ENCODE data around the gene PBX4.
A peak's percentile ranks its signal among the peaks of the same experiment; 100 is the strongest.

PBX4 gene

GRCh38 chr19:19542507-19542906 is 76.0 kb downstream of the PBX4 start (continued):
- TF ChIP-seq ZNF18 (tag by site-specific recombination; IDR thresholded peaks at IDR 0.05): no peak
- no peak for TF ChIP-seq ZSCAN18 (tag by site-specific recombination; IDR thresholded peaks at IDR 0.05)
- no peak for TF ChIP-seq ZBTB49 (tag by site-specific recombination; IDR thresholded peaks at IDR 0.05; ENCODE audit: low read depth)
- TF ChIP-seq REPIN1 (tag by site-specific recombination; IDR thresholded peaks at IDR 0.05; ENCODE audit: low read depth): no peak
- TF ChIP-seq ZNF404 (tag by site-specific recombination; IDR thresholded peaks at IDR 0.05): no peak
- no peak for TF ChIP-seq ZNF658 (tag by site-specific recombination; IDR thresholded peaks at IDR 0.05)
- TF ChIP-seq ZFHX2 (tag by site-specific recombination; conservative IDR thresholded peaks at IDR 0.05): no peak
- TF ChIP-seq IKZF3 (tag by site-specific recombination; IDR thresholded peaks at IDR 0.05): no peak
- TF ChIP-seq ZNF138 (tag by site-specific recombination; IDR thresholded peaks at IDR 0.05; ENCODE audit: borderline replicate concordance): no peak
- no peak for TF ChIP-seq ZSCAN4 (tag by site-specific recombination; IDR thresholded peaks at IDR 0.05)
- no peak for TF ChIP-seq ZNF354C (tag by site-specific recombination; IDR thresholded peaks at IDR 0.05; ENCODE audit: borderline replicate concordance, low read depth)
- no peak for TF ChIP-seq ZNF585B (tag by site-specific recombination; IDR thresholded peaks at IDR 0.05)
- TF ChIP-seq ZNF529 (tag by site-specific recombination; IDR thresholded peaks at IDR 0.05; ENCODE audit: insufficient replicate concordance): no peak

- Histone ChIP-seq H3K9me3 (ENCODE audit: control insufficient read depth, insufficient read depth, low read depth, low read length) (no peaks in the 10 kb centered on the region), H3K27ac (ENCODE audit: extremely low read depth, low read depth, low read length) (no peak overlapping the region), H3K4me1 (ENCODE audit: control insufficient read depth, insufficient read depth, low read length) (no peaks in the 10 kb centered on the region; the same call in 1 of the 2 replicates), H3K36me3 (ENCODE audit: control insufficient read depth in 2 of 2, insufficient read depth in 1 of 2, low read length in 2 of 2) (no peaks in the 10 kb centered on the region), H3K4me3 (ENCODE audit: low read depth, low read length) (no peak overlapping the region)
- POLR2A ChIA-PET: no interaction called here
- CTCF ChIA-PET: interaction anchor here (0.6 to 0.9 kb wide), 3 partner anchors 11 to 13 kb away, joined by 3 to 5 read pairs (median 3); no protein-coding TSS in a partner anchor
- peak; percentile 11; the same call in 1 of the 2 replicates for TF ChIP-seq ZFHX2 (tag by site-specific recombination; conservative IDR thresholded peaks at IDR 0.05)
- TF ChIP-seq ZBTB1 (tag by site-specific recombination; IDR thresholded peaks at IDR 0.05): no peak
These were observed 76.9 kb downstream of the PBX4 start for GRCh38 chr19:19541616-19542015.

GRCh38 chr19:19540715-19541515 is 77.6 kb downstream of the PBX4 start:
- peak; percentile 47 for TF ChIP-seq SP2 (tag by site-specific recombination; IDR thresholded peaks at IDR 0.05)
- TF ChIP-seq SP3 (tag by site-specific recombination; IDR thresholded peaks at IDR 0.05): peak; percentile 48
- no peak for TF ChIP-seq KLF16 (tag by site-specific recombination; IDR thresholded peaks at IDR 0.05)
- TF ChIP-seq ZNF324 (tag by site-specific recombination; IDR thresholded peaks at IDR 0.05): no peak
- POLR2A ChIA-PET: no interaction called here
- no peak overlapping the region for H3K27ac ChIP-seq (ENCODE audit: extremely low read depth, low read depth, low read length)
- no peaks in the 10 kb centered on the region for H3K9me3 ChIP-seq (ENCODE audit: control insufficient read depth, insufficient read depth, low read depth, low read length)
- no peaks in the 10 kb centered on the region; the same call in 1 of the 2 replicates for H3K4me1 ChIP-seq (ENCODE audit: control insufficient read depth, insufficient read depth, low read length)
- no peak overlapping the region for H3K4me3 ChIP-seq (ENCODE audit: low read depth, low read length)
- no peaks in the 10 kb centered on the region for H3K36me3 ChIP-seq (ENCODE audit: control insufficient read depth in 2 of 2, insufficient read depth in 1 of 2, low read length in 2 of 2)
- CTCF ChIA-PET: interaction anchor here (0.6 to 0.9 kb wide), 3 partner anchors 12 to 14 kb away, joined by 3 to 5 read pairs (median 3); no protein-coding TSS in a partner anchor
